NCI-H2171 (cell line): Measurements from ENCODE around the gene TPRG1L.
"Not testable (repeated sequence)": the region's sequence is repeated elsewhere in the genome, so short reads cannot be mapped to it uniquely, and the experiment has no call there.

Experiments used
- DNase-seq: peaks from one replicate; lab custom pipeline; 2025; lab: John Stamatoyannopoulos, UW

Gene TPRG1L

DNA sequence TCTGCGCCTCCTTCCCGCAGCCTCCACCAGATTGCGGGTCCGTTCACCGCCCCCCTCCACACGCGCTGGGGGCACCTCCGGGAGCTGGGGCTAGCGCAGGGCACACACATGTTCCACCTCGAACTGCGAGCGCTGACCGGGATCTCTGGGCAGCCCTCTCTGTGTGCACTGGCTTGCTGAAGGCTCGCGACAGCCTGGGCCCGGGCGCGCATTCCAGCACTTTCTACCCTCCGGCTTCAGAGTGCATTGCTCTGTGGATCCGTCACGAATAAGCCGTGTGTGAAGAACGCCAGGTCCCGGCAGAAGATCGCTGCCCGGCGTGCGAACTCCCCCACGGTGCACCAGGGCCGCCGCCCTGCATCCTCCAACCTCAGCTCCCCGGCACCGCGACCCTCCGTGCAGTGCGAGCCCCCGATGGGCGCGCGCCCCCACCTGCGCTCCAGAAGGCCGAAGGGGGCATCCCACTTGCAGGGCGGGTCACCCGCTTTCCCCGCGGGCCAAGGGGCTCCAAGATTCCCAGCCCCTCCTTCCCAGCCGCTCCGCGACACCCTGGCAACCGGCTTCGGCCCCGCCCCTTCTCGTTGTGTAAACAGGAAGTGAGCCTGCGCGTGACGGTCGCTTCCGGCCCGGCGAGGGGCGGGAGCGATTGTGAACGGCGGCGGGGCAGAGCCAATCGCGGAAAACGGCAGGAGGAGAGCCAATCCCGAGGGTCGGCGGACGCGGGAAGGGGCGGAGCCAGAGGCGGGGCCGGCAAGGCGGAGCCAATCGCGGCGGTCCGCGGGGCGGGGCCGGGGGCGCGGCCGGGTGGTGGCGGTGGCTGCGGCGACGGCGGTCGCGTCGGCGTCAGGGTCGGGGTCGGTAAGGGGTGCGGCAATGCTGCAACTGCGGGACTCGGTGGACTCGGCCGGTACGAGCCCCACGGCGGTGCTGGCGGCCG, at the start of gene TPRG1L:
Gene TPRG1L (plus strand): TSS at position 816 of the 937 bp plus-strand sequence. CDS start 58 bp downstream, at position 874.
- peak; percentile 99 for DNase-seq

DNA sequence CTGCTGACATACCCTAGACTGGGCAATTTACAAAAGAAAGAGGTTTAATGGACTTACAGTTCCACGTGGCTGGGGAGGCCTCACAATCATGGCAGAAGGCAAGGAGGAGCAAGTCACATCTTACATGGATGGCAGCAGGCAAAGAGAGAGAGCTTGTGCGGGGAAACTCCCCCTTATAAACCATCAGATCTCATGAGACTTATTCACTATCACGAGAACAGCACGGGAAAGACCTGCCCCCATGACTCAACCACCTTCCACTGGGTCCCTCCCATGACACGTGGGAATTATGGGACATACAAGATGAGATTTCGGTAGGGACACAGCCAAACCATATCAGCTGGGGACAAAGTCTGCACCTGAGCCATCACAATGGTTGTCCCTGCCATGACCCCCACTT, 49.3 kb upstream of the TPRG1L start:
- not testable (repeated sequence) for DNase-seq

DNA sequence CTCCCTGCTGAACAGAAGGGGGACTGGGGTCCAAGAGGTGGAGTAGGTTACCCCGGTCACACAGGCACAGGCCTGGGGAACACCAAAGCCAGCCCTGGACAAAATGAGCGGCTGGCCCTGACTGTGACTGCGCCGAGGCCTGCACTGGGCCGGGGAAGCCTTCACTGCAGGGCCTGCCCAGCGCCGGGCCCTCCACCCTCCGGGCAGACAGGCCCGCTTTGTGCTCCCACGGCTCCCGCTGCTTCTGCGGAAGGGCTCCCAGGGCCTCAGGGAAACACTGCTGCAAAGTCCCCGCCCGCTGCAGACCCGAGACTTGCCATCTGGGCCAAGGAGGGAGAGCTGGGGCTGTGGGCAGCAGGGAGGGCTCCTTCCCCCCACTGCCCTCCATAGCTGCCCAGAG, 48.8 kb upstream of the TPRG1L start:
- no peak for DNase-seq

DNA sequence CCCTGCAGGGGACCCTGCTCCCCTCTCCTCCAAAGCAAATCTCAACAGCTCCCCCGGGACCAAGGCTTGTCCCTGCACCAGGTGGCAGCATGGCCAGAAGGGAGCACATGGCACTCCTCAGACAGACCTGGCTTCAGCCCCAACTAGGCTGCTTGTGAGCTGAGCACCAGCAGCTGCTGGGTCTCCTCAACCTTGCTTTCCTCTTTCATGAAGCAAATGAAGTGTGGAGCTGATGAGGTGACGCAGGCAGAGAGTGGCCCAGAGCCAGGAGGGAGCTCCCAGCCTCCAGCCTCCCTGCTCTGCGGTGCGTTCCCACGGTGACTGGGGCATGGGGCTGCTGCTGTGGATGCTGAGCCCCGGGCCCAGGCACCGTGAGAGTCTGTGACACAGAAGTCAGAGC, 47.5 kb upstream of the TPRG1L start:
- peak; percentile 91 for DNase-seq

DNA sequence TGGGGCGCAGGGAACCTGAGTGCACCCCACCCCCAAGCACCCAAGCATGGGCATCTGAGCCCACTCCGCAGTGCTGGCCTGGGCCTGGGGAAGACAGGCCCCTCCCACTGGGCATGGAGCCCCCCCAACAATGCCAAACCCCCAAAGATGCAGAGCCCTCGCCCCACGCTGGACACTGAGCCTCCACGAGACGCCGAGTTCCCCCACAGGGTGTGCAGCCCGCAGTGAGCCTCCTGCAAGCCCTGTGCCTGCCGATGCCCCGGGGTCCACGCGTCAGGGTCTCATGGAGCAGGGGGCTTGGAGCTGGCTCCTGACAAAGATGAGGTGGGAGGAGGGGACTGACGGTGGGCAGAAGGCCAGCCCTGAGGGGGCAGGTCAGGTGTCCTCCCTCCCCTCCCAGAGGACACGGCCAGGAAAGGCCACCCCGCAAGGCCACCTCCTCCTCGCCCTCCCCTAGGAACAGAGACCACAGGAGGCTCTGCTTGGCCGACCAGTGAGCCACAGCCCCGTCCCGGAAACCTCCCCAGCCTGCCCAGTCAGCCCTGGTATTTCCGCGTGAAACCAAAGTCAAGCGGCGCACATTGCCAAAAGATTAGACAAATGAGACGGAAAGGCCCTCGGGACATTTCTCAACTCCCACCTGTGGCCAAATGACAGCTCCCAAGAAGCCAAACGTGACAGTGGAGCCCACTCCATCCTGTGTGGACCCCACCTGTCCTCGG, 46.9 kb upstream of the TPRG1L start:
- DNase-seq = no peak

DNA sequence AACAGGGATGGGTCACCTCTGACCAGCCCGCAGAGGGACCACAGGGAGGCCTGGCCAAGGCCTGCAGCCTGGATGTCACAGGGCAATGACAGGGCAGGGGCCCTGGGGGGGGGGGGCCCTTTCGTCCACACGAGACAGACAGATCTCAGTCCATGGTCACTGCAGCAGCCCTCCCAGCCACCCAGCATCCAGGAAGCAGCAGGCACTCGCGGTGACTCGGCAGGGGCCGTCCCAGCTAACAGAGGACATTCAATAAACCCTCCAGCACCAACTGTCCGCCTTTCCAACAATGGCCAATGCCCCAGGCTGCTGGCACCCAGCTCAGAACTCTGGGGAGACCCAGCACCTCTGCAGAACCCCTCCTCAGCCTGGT, 46.4 kb upstream of the TPRG1L start:
- no peak for DNase-seq

DNA sequence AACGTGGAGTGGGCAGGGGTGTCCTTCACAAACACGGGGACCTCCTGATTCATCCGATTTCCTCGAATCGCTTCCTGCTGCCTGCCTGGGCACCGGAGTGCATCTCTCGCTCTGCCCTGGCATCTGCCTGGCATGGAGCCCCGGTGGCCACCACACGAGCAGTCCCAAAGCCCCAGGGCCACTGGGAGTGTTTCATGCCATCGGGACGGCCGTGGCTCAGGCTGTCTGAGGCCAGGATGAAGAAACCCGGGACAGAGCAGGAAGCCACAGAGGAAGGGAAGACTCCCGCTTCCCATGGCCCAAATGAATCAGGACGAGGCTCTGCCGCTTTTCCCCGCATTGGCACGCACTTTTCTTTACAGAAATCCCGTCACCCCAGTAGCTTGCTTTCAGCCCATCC, 45.9 kb upstream of the TPRG1L start:
- DNase-seq = no peak

DNA sequence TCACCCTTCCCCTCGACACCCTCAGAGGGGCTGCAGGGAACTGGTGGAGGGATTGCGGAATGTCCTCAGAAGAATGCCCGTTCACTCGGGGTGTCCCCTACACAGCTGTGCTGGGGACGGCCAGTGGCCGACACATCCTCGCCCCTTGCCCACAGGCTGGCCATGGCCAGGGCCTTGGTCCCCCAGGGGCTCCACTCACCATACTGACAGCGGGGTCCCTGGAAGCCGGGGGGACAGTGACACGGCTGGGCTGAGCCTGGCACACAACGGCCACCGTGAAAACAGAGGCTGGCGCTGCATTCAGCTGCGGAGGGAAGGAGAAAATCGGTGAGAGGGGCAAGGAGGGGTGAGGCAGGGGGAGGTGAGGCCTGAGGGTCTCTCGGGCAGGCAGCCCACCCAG, 45.2 kb upstream of the TPRG1L start:
- no peak for DNase-seq

DNA sequence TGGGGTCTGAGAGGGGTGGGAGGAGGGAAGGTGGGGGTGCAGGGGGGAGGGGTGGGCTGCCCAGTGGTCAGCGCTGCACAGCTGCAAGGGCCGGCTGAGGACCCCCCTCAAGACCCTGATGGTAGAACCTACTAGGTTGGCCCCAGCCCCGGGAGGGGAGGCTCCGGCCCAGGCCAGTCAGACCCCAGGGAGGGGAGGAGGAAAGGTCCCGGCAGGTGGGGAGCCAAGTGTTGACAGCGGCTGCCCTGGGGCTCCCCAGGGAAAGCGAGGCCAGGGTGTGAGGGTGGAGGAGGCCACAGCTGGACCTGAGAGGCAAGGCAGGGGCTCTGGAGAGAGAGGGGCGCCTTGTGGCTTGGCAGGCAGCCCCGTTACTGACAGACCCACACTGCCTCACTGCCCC, 44.6 kb upstream of the TPRG1L start:
- no peak for DNase-seq

DNA sequence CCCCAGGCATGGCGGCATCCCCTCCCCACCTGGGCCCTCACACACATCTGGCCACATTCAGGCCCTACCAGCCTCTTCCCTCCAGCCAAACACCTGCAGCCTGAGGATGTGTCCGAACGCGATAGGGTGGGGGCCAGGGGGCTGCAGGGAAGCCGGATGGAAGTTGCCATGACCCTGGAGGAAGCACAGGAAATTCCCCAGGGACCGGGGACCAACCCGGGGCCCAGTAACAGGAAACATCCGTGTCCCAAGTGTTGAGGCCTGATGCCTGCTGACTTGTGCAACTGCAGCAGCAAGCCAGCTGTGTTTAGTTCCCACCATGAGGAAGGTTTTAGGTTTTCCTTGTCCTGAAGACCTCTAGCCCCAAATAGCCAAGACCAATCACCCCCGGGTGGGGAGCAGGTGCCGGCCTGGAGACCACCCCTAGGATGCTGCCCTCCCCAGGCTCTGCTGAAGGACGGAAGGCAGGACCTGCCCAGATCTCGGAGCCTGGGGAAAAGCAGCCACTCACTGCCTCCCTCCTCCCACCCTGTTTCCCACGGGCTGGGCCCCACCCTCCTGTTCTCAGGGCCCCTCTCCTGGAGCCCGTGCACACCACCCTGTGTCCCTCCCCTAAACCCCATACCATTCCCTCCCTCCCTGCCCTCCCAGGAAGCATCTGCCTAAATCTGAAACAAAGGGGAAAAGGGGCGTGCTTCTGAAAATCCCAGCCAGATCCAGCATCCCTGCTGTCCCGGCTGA, 43.3 kb upstream of the TPRG1L start:
- DNase-seq = no peak

DNA sequence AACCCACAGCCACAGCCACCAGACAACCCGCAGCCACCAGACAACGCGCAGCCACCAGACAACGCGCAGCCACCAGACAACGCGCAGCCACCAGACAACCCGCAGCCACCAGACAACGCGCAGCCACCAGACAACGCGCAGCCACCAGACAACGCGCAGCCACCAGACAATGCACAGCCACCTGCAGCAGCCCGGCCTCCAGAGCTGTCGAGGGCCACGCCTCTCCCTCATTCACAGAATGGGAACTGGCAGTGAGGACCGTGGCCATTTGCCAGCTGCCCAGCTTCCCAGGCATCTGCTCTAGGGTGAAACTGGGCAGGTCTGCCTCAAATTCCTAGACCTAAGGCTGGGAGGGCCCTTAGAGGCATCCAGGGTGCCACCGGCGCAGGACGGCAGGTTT, 41.1 kb upstream of the TPRG1L start:
- not testable (repeated sequence) for DNase-seq

DNA sequence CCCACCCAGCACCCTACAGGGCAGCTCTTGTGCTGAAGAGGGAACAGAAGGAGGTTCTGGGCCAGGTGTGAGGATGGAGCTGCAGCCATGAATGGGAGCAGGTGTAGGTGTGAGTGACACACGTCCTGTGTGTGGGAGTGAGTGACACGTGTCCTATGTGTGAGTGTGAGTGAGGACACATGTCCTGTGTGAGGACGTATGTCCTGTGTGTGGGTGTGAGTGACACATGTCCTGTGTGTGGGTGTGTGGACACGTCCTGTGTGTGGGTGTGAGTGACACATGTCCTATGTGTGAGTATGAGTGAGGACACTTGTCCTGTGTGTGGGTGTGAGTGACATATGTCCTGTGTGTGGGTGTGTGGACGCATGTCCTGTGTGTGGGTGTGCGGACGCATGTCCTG, 39.9 kb upstream of the TPRG1L start:
- DNase-seq = no peak

DNA sequence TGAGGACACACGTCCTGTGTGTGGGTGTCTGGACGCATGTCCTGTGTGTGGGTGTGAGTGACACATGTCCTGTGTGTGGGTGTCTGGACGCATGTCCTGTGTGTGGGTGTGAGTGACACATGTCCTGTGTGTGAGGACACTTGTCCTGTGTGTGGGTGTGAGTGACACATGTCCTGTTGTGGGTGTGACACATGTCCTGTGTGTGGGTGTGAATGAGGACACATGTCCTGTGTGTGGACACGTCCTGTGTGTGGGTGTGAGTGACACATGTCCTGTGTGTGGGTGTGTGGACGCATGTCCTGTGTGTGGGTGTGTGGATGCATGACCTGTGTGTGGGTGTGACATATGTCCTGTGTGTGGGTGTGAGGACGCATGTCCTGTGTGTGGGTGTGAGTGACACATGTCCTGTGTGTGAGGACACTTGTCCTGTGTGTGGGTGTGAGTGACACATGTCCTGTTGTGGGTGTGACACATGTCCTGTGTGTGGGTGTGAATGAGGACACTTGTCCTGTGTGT, 39.4 kb upstream of the TPRG1L start:
- DNase-seq = not testable (repeated sequence)

DNA sequence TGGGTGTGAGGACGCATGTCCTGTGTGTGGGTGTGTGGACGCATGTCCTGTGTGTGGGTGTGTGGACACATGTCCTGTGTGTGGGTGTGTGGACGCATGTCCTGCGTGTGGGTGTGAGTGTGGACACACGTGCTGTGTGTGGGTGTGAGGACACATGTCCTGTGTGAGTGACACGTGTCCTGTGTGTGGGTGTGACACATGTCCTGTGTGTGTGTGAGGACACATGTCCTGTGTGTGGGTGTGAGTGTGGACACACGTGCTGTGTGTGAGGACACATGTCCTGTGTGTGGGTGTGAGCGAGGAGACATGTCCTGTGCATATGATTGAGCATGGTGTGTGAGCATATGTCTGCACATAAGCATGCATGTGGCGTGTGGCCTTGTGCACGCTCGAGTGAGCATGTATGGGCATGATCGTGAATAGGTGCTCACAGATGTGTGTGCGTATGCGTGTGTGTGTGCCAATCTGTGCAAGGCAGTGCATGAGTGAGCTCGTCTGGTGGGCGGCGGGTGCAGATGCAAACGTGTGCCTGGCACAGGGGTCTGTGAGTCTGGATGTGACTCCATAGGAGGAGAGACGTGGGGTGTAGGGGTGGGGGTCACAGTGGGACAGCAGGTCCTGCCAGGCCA, 38.8 kb upstream of the TPRG1L start:
- no peak for DNase-seq

DNA sequence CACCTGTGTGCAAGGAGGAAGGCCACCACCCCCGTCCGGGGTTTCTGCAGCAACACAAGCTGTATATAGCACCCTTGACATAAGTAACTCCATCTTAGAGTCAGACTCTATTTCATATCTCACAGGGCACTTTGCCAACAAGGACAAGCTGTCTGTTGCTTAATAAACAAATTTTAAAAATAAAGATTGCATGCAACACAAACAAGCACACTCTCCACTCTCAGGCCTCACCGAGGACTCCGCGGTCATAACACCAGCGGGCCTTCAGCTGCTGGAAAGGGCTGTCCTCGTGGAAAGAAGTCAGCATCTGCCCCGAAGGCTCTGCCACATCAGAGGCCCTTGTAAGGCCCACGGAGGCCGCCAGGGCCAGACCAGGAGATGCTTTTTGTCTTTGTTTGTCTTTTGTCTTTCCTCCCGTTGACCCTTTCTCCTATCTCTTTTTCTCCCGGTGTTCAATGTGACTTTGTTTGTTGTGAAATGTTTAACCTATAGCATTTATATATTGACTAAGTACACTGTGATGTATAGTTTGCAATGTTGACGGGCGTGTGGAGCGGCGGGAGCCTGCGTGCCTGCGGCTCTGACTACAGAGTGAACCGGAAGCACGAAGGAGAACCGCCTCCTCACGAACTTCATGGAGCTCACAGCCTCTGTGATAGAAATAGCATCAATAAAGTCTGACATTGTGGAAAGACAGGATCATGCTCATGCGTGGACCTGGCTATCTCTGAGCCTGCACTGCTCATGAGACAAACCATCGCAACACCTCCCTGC, 37.6 kb upstream of the TPRG1L start:
- no peak for DNase-seq

DNA sequence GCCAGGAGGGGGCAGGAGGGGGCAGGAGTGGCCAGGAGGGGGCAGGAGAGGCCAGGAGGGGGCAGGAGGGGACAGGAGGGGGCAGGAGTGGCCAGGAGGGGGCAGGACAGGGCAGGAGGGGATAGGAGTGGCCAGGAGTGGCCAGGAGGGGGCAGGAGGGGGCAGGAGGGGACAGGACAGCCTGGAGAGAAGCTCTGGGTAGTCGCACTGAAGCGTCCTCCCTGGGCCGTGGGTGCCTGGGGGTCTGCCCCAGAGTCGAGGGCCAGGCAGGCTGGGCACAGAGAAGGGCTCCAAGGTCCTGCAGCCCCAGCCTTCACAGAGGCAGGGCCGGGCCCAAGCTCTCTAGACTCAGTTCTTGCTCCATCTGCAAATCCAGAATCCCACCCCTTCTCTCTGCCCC, 36.4 kb upstream of the TPRG1L start:
- no peak for DNase-seq

DNA sequence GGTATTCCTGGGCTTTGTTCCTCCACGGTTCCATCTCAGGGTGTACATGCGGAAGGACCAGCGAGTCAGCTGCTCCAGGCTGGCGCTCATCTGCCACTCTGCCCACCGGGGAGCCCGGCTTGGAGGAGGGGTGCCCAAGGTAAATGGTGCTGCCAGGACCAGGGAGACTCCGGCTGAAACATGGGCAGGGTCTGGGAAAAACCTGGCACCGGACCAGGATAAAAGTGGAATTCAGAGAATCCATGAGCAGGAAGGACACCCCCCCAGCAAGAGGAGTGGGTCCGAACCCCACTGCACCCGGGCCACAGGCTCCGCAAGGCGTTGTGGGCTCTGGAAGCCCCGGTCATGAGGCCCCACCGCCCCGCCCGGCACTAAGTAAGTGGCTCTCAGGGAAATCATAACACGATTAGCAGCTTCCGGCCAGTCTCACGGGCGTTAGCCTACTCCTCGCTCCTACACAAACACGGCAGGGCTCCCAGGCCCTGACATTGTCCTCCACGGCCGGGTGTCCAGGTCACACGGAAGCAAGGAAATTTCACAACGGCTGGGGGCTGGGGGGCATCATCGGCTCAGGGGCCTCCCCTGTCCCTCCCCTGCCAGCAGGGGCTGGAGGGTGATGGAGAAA, 34.6 kb upstream of the TPRG1L start:
- no peak for DNase-seq

DNA sequence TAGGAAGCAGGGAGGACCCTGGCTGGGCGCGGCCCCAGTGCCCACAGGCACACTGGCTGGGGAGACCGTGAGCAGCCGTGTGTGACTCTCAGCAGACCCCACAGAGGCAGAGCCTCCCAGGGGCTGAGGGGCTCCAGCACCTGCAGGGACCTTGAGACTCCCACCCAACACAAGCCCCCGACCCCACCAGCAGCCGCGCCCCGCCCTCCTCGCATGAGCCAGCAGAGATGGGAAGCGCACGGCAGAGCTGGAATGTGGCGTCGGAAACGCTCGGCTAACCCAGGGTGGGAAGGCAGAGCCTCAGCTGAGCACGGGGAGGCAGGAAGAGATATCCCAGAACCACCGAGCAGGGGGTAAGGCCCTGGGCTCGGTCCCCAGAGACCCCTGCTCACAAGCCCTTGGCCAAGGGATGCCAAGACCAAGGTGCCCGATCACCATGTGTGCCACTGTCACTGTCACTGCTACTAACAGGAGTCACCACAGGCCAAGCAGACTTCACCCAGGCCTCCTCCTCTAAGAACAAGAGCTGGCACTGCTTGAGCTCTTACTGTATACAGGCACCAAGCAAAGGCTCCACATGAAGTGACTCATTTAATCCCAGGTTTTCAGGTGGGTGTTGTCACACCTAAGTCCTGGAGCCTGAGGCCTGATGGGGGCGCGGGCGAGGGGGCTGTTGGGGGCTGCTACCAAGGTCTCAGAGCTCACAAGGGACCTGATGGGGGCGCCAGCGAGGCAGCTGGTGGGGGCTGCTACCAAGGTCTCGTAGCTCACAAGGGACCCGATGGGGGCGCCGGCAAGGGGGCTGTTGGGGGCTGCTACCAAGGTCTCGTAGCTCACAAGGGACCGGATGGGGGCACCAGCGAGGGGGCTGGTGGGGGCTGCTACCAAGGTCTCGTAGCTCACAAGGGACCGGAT, 33.6 kb upstream of the TPRG1L start:
- no peak for DNase-seq

DNA sequence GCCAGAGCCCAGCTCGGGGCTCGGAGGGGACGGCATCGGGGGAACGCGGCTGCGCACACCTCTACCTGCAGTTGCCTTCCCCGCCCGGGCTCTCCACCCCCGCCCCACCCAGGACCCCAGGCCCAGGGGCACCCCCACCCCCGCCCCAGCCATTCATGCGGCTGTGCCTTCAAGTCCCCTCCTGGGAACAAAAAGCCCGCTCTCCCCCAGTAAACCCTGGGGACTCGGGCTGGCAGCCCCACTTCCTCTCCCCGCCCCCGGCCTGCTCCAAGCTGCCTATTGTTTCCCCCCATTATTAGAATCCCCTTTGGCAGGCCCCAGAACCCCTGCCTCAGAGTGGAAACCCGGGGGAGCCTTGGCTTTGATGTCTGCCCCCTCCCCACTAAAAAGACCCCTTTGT, 31.5 kb upstream of the TPRG1L start:
- DNase-seq = no peak

DNA sequence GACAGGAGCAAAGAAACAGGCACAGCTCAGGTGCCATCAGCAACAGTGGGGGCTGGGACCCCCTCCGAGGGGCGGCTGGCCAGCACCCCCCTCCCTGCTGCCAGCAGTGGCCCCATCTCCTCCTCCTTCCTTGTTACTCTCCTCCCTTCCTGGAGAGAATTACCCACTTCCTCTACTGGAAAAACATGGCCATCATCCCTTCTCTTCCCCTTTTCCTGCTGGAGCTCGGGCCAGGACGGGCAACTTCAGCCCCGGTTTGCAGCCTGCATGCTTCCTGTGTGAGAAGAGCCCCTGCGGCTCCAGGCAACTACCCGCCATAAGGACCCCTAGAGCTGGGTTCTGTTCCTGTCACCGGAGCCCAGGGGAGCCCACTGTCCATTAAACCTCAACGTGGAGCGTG, 31.1 kb upstream of the TPRG1L start:
- no peak for DNase-seq
